ENCODE measurements around the gene GRIN3B. TPM values are rescaled to one million over a fixed set of nuclear protein-coding genes. Genes with fewer than 3 reads are reported as not detected.
A peak's percentile ranks its signal among the peaks of the same experiment; 100 is the strongest.

Gene GRIN3B
- total and polyA plus RNA-seq, 9 of the 15 experiments (the other 6 are each of a cell fraction or from before 2014, with no cell fraction given): 0.06 to 0.95 (median 0.19) TPM; not detected in 6

GRCh38 chr19:958967-959855 lies 41.0 kb upstream of the GRIN3B start (continued):
- no peak for TF ChIP-seq ZNF407 (IDR thresholded peaks at IDR 0.05; ENCODE audit: low read depth)
- no peak for TF ChIP-seq NKRF (IDR thresholded peaks at IDR 0.05; ENCODE audit: borderline replicate concordance)
- TF ChIP-seq TEAD2 (tag; IDR thresholded peaks at IDR 0.05): no peak
- TF ChIP-seq CBX1 (IDR thresholded peaks at IDR 0.05; ENCODE audit: low read depth): peak; percentile 73
- TF ChIP-seq ZNF146 (CRISPR knock-in tag; IDR thresholded peaks at IDR 0.05; ENCODE audit: unreplicated experiment): no peak
- TF ChIP-seq MEIS2 (IDR thresholded peaks at IDR 0.05; ENCODE audit: partially characterized antibody): peak; percentile 83
- TF ChIP-seq GTF2A2 (tag; IDR thresholded peaks at IDR 0.05): no peak
- TF ChIP-seq MEF2A (IDR thresholded peaks at IDR 0.05; ENCODE audit: control insufficient read depth, low read depth, low read length): no peak
- no peak for TF ChIP-seq ZFX (CRISPR knock-in tag; IDR thresholded peaks at IDR 0.05)
- TF ChIP-seq ZNF133 (CRISPR knock-in tag; IDR thresholded peaks at IDR 0.05): no peak
- no peak for TF ChIP-seq ILK (tag; IDR thresholded peaks at IDR 0.05; ENCODE audit: borderline replicate concordance, low read depth)
- TF ChIP-seq SRSF1 (IDR thresholded peaks at IDR 0.05; ENCODE audit: low read depth, low read length): no peak
- no peak for TF ChIP-seq U2AF1 (optimal IDR thresholded peaks at IDR 0.05; ENCODE audit: low read depth, low read length)

Data from K562 (cell line).